HUDEP-2 (cell line): ENCODE data around the gene EPB41L4B.
A peak's percentile ranks its signal among the peaks of the same experiment; 100 is the strongest.

Experiments used
- DNase-seq, 76 experiments: peaks; one replicate each; lab custom pipeline; 2025; ENCODE audit not compliant: unreplicated experiment in 76 of 76; lab: John Stamatoyannopoulos, UW

The EPB41L4B gene

DNA sequence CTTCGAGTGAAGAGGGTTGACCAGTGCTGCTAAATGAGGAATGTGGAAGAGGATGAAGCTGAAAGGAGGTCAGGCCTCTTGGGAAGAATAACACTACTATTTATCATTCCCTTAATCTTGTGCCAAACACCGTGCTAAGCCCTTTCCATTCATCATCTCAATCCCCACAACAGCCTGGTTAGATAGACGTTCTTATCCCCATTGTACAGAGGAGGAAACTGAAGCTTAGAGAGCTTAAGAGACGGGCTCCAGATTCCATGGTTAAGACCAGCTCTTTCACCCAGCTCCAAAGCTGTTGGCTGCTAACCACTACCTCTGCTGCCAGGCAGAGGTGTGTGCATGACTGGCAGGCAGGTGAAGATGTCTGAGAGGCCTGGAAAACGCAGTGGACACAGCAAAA lies 868 bp upstream of the EPB41L4B start:
- DNase-seq, result no peak

DNA sequence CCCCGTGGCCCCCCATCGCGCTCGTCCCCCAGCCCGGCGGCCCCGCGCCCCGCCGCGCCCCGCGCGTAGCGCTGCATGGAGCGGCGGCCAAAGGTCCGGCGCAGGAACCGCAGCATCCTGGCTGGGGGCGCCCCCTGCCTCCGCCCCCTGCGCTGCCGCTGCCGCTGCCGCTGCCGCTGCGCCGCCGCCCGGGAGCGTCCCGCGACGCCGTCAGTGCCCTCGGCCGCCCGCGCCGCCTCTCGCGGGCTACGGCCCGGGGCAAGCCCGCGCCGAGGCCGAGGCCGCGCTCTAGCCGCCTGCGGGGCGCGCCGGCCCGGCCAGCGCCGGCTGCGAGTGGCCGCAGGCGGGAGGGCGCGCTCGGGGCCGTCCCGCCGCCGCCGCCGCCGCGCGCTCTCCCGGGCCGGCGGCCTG lies 523 bp downstream of the EPB41L4B start:
- no peak for DNase-seq

- peak in 2 of 76 experiments; percentile 2 for DNase-seq
Measured at GRCh38 chr9:109319626-109320241, 1.1 kb downstream of the EPB41L4B start.

- peak in 1 of 76 experiments; percentile 37 for DNase-seq
Measured at GRCh38 chr9:109319017-109319625, 1.7 kb downstream of the EPB41L4B start.

- DNase-seq, result no peak
Measured at GRCh38 chr9:109317979-109318741, 2.7 kb downstream of the EPB41L4B start.

GRCh38 chr9:109317311-109317978 lies 3.4 kb downstream of the EPB41L4B start:
- no peak for DNase-seq

- no peak for DNase-seq
Measured at GRCh38 chr9:109316207-109316640, 4.6 kb downstream of the EPB41L4B start.

GRCh38 chr9:109315480-109316206 lies 5.2 kb downstream of the EPB41L4B start:
- DNase-seq, result no peak

DNA sequence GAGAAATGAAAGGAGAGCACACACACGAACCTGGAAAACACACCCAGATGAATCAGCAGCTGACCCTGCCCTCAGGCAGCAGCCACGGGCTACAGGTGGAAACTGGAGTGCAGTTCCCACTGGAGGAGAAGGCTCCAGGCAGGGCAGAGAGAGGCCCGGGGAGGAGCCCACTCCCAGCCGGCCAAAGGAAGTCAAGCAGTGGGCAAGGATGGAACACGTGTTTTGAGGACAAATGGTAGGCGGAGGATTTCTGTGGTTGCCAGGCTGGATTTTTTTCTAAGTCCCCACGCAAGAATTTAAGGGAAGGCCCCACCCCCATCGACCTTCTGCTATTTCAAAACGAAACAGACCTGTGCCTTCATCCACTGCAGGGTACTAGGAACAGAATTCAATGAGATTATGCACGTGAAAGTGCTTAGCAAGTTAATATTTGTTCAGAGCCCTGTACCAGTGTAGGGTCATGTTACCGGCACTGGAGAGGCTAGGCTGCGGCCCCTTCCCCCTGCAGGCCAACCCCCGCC lies 6.8 kb downstream of the EPB41L4B start:
- no peak for DNase-seq

DNA sequence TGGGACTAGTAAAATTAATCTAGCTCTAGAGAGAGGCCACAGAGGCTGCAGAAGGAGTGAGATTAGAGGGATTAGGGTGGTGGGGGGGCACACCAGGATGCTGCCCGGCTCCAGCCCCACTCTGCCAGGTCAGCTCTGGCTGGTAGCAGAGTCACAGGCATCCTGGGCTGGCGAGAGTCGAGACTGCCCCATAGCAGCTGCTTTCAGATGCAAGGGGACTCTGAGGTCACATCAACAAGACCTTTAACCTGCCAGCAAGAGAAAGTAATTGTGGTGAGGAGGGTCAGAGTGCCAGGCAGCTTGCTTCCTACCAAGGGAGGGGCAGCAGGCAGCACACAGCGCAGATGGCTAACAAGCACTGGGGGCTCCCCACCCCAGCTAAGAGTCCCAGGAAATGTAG lies 7.5 kb downstream of the EPB41L4B start:
- no peak for DNase-seq

- no peak for DNase-seq
Measured at GRCh38 chr9:109312783-109313182, 8.1 kb downstream of the EPB41L4B start.

DNA sequence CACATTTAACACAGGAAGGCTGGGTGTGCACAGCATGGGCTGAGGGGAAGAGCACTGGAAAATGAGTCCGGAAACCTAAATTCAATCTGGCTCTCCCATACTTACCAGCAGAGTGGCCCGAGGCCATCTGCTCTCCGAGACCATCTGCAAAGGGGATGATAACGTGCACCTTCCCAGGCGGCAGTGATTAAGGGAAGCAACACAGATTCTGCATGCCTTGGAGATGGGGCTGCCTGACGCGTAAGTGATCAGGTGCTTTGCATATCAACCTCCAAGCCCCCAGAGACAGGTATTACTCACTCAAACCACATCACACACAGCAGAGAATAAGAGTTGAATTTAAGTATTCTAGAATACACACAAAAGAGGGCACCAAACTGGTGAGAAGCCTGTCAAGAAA lies 9.1 kb downstream of the EPB41L4B start:
- no peak for DNase-seq

GRCh38 chr9:109311286-109311685 lies 9.6 kb downstream of the EPB41L4B start:
- DNase-seq, result no peak

- DNase-seq, result no peak
Measured at GRCh38 chr9:109310486-109310901, 10.4 kb downstream of the EPB41L4B start.

GRCh38 chr9:109309282-109309681 lies 11.6 kb downstream of the EPB41L4B start:
- no peak for DNase-seq

DNA sequence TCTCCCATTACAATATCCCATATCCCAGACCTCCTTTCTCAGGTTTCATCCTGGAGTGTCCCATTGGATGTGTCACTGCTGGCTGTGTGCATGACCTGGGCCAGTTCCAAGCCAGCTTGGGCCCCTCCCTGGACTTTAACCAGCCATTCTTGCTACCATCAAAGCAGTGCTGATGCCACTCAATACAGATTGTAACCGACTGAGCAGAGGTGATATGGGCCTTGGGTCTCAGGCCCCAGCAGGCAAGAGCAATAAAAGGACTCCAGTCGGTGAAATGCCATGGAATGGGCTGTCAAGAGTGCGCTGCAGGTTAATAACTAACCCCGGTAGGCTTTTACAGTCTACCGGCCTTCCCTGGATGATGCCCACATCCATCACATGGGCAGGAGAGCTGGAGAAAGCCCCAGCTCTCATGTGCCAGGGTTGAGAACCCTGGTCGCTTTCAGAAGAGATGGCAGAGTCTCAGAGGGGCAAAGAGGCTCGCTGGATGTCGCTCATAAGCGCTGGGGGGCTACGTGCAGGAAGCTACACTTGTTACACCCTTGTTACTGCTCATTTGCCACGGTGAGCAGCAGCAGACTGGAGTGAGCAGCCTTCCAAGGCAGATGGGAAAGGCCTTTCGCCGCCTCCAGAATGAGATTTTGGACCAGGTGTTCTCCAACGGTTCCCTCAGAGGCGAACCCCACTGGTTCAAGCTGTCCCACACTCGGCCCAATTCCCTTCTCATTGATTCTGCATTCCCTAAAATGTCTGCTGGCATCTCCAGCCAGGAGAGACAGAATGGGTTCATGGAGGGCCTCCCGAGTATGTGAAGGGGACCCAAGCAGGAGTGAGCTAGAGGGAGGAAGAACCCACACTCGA lies 13.2 kb downstream of the EPB41L4B start:
- DNase-seq, result no peak

DNA sequence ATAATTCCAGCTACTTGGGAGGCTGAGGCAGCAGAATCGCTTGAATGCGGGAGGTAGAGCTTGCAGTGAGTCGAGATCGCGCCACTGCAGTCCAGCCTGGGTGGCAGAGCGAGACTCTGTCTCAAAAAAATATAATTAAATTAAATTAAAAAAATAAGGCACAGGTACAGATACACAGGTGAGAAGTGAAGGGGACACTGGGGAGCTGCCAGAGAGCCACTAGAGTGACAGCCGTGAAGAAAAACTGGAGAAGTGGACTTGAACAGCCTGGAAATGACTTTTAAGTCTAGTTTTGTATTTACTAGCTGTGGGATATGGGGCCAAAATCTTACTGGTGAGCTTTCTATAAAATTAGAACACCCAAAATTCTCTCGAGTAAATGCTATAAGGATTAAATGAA lies 15.1 kb downstream of the EPB41L4B start:
- no peak for DNase-seq

GRCh38 chr9:109304347-109304746 lies 16.5 kb downstream of the EPB41L4B start:
- no peak for DNase-seq

DNA sequence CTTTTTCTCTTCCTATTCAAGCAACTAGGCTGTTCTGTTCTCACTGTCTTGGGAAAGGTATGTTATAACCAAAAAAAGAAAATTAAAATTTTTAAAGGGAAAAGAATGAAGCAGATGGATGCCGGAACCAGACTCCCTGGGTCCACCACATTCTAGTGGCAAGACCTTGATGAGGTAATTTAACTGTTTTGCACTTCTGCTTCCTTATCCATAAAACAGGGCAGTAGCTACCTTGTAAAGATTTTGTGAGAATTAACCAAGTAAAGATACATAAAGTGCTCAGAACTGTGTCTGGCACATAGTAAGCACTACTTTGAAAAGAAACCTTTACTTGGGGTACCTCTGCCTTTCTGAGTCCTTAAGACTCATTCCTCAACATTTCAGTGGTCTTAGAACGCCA lies 17.0 kb downstream of the EPB41L4B start:
- DNase-seq, result no peak
